ENCODE measurements around the gene ZNF229. TPM values are rescaled to one million over a fixed set of nuclear protein-coding genes. Genes with fewer than 3 reads are reported as not detected.

Gene ZNF229
- 2.0 and 3.7 TPM in 2 replicates for total RNA-seq

GRCh38 chr19:44447916-44448674 is at the start of gene ZNF229:
TSS of gene ZNF229 (minus strand) at chr19:44448472. CDS start at chr19:44442847, 5,625 bp downstream.

DNA sequence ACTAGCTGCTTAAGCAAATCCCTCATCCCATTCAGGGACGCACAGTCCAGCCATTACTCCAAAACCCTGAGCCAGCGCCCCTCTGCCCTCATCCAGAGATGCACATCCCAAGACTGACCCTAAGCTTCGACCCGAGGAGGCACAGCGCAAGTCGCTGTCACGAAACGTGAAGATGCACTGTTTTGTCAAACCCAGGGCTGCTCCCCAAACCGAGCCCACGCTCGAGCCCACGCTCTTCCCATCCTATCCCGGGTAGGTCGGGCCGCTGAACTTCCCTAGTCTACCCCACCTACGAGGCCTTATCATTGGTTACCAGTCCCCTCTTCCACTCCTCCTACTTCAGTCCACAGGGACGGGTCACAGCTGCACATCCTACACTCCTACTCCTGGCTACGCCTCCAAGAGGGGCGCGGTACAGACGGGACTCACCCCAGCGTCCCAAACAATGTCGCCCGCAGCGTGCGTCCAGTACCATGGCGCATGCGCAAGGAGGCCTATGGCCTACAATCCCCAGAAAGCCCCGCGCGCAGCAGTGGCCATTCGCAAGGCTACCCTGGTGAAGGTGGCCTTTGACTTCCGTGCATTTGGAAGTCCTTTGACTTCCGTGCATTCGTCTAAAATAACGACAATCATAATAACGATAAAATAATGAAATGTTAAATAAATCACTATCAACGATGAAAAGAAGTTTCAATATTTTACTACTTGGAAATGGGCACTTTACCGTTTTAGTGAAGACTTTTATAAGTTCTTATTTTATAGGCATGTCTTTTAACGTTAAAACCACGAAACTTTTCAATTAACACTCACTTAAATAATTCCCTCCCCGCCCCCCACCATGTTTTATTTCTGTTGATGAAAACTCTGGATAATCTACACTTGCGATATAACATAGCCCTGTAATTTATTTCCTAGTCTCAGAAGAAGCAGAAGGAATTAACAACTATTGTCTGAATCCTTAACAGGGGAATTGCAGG is 46.8 kb downstream of the ZNF229 start, which contains the start of gene ZNF285:
Gene ZNF285, minus strand, starts transcription at position 470 of the 977 bp plus-strand sequence. CDS start 4,395 bp downstream, outside the sequence.

Other genes starting within 250 kb of the ZNF229 start
- gene ZNF227, start 235.9 kb downstream of the ZNF229 start, total RNA-seq, result 3.6 and 7.7 TPM in 2 replicates
- gene ZNF233, start 188.6 kb downstream of the ZNF229 start, total RNA-seq, result 0.16 and 0.38 TPM in 2 replicates
- gene ZNF235, start 143.4 kb downstream of the ZNF229 start, total RNA-seq, result 0.33 and 1.5 TPM in 2 replicates
- 2.3 and 3.7 TPM in 2 replicates for gene ZNF112, start 91.8 kb downstream of the ZNF229 start, total RNA-seq
- gene ZNF285, start 46.9 kb downstream of the ZNF229 start, total RNA-seq, result 1.3 and 4.3 TPM in 2 replicates
- 3.6 and 7.9 TPM in 2 replicates for gene ZNF180, start 52.0 kb upstream of the ZNF229 start, total RNA-seq
- gene CEACAM20, start 81.2 kb upstream of the ZNF229 start, total RNA-seq, result not detected in 2 replicates
- gene IGSF23, start 165.1 kb upstream of the ZNF229 start, total RNA-seq, result 2.9 TPM in 1 of 2 replicates, not detected in the other
- gene PVR, start 195.4 kb upstream of the ZNF229 start, total RNA-seq, result 137 and 176 TPM in 2 replicates
- 2.1 and 3.9 TPM in 2 replicates for gene CEACAM19, start 223.0 kb upstream of the ZNF229 start, total RNA-seq

All from mesangial cell (primary cell).